Measurements from ENCODE around the gene ANKRD10.
"Not testable (repeated sequence)": the region's sequence is repeated elsewhere in the genome, so short reads cannot be mapped to it uniquely, and the experiment has no call there.

ANKRD10 gene

GRCh38 chr13:110841406-110841805 lies 73.5 kb downstream of the ANKRD10 start:
- no peak for TF ChIP-seq CTCF (IDR thresholded peaks at IDR 0.05; ENCODE audit: low read depth, low read length, poor library complexity, severe bottlenecking)
- no peak for TF ChIP-seq EZH2phosphoT487 (IDR thresholded peaks at IDR 0.05; ENCODE audit: borderline replicate concordance, low read length)
- Histone ChIP-seq H3K4me1 (ENCODE audit: control insufficient read depth, low read length) (no peaks in the 10 kb centered on the region), H3K36me3 (ENCODE audit: control insufficient read depth, low read length) (no peaks in the 10 kb centered on the region), H3K4me2 (ENCODE audit: low read length) (no peak overlapping the region), H3K79me2 (ENCODE audit: control insufficient read depth, low read length) (no peaks in the 10 kb centered on the region), H3K27ac (ENCODE audit: low read depth, low read length) (no peak overlapping the region), H3K9me2 (replicated peaks; ENCODE audit: control insufficient read depth, low read length) (no peaks in the 10 kb centered on the region), H3K27me3 (ENCODE audit: control insufficient read depth, low read length) (peaks cover 22% of the 10 kb centered on the region), H4K20me1 (ENCODE audit: control insufficient read depth, insufficient read depth, low read depth, low read length) (no peaks in the 10 kb centered on the region), H3K4me3 (ENCODE audit: low read length) (no peak overlapping the region), H3K9me3 (ENCODE audit: control insufficient read depth, insufficient read depth, low read length) (no peaks in the 10 kb centered on the region), H3F3A (ENCODE audit: control insufficient read depth, insufficient read depth) (no peaks in the 10 kb centered on the region)

GRCh38 chr13:110838867-110839538 lies 75.9 kb downstream of the ANKRD10 start:
- no peaks in the 10 kb centered on the region for H3K36me3 ChIP-seq (ENCODE audit: control insufficient read depth, low read length)
- TF ChIP-seq EZH2phosphoT487 (IDR thresholded peaks at IDR 0.05; ENCODE audit: borderline replicate concordance, low read length) (no peak), CTCF (IDR thresholded peaks at IDR 0.05; ENCODE audit: low read depth, low read length, poor library complexity, severe bottlenecking) (no peak)
- no peak overlapping the region for H3K4me2 ChIP-seq (ENCODE audit: low read length)
- no peaks in the 10 kb centered on the region for H3K4me1 ChIP-seq (ENCODE audit: control insufficient read depth, low read length)
- H3K4me3 ChIP-seq (ENCODE audit: low read length) = no peak overlapping the region
- no peaks in the 10 kb centered on the region; the same call in 1 of the 2 replicates for H4K20me1 ChIP-seq (ENCODE audit: control insufficient read depth, insufficient read depth, low read depth, low read length)
- H3F3A ChIP-seq (ENCODE audit: control insufficient read depth, insufficient read depth) = no peaks in the 10 kb centered on the region
- H3K9me3 ChIP-seq (ENCODE audit: control insufficient read depth, insufficient read depth, low read length) = no peaks in the 10 kb centered on the region
- no peak overlapping the region for H3K27ac ChIP-seq (ENCODE audit: low read depth, low read length)
- no peaks in the 10 kb centered on the region for H3K9me2 ChIP-seq (replicated peaks; ENCODE audit: control insufficient read depth, low read length)
- no peaks in the 10 kb centered on the region for H3K79me2 ChIP-seq (ENCODE audit: control insufficient read depth, low read length)
- H3K27me3 ChIP-seq (ENCODE audit: control insufficient read depth, low read length) = peaks cover 21% of the 10 kb centered on the region

GRCh38 chr13:110838116-110838515 lies 76.8 kb downstream of the ANKRD10 start:
- H3K4me2 ChIP-seq (ENCODE audit: low read length) = no peak overlapping the region
- no peaks in the 10 kb centered on the region; the same call in 1 of the 2 replicates for H4K20me1 ChIP-seq (ENCODE audit: control insufficient read depth, insufficient read depth, low read depth, low read length)
- TF ChIP-seq EZH2phosphoT487 (IDR thresholded peaks at IDR 0.05; ENCODE audit: borderline replicate concordance, low read length) = no peak
- no peak for TF ChIP-seq CTCF (IDR thresholded peaks at IDR 0.05; ENCODE audit: low read depth, low read length, poor library complexity, severe bottlenecking)
- H3K79me2 ChIP-seq (ENCODE audit: control insufficient read depth, low read length) = no peaks in the 10 kb centered on the region
- no peak overlapping the region for H3K27ac ChIP-seq (ENCODE audit: low read depth, low read length)
- H3K4me1 ChIP-seq (ENCODE audit: control insufficient read depth, low read length) = no peaks in the 10 kb centered on the region
- peaks cover 18% of the 10 kb centered on the region for H3K27me3 ChIP-seq (ENCODE audit: control insufficient read depth, low read length)
- H3K9me3 ChIP-seq (ENCODE audit: control insufficient read depth, insufficient read depth, low read length) = no peaks in the 10 kb centered on the region
- no peaks in the 10 kb centered on the region for H3K9me2 ChIP-seq (replicated peaks; ENCODE audit: control insufficient read depth, low read length)
- H3K4me3 ChIP-seq (ENCODE audit: low read length) = no peak overlapping the region
- H3K36me3 ChIP-seq (ENCODE audit: control insufficient read depth, low read length) = no peaks in the 10 kb centered on the region
- no peaks in the 10 kb centered on the region for H3F3A ChIP-seq (ENCODE audit: control insufficient read depth, insufficient read depth)

GRCh38 chr13:110837397-110838061 lies 77.3 kb downstream of the ANKRD10 start:
- not testable (repeated sequence) for H3K79me2 ChIP-seq (ENCODE audit: control insufficient read depth, low read length); H3K27ac ChIP-seq (ENCODE audit: low read depth, low read length); H3K4me1 ChIP-seq (ENCODE audit: control insufficient read depth, low read length); H3K9me2 ChIP-seq (replicated peaks; ENCODE audit: control insufficient read depth, low read length); H3K9me3 ChIP-seq (ENCODE audit: control insufficient read depth, insufficient read depth, low read length); H4K20me1 ChIP-seq (ENCODE audit: control insufficient read depth, insufficient read depth, low read depth, low read length); H3K4me2 ChIP-seq (ENCODE audit: low read length); H3K36me3 ChIP-seq (ENCODE audit: control insufficient read depth, low read length); H3F3A ChIP-seq (ENCODE audit: control insufficient read depth, insufficient read depth); H3K4me3 ChIP-seq (ENCODE audit: low read length)
- peaks cover 18% of the 10 kb centered on the region for H3K27me3 ChIP-seq (ENCODE audit: control insufficient read depth, low read length)
